Measurements from ENCODE around the gene AKNA.

GRCh38 chr9:114356792-114357191, 31.0 kb downstream of the AKNA start:
- no peak for TF ChIP-seq CTCF (IDR thresholded peaks at IDR 0.05)
- no peak for TF ChIP-seq EZH2 (IDR thresholded peaks at IDR 0.05)
- TF ChIP-seq EZH2phosphoT487 (IDR thresholded peaks at IDR 0.05) = no peak
